ENCODE measurements around the gene LOXL4.
A peak's percentile ranks its signal among the peaks of the same experiment; 100 is the strongest.

LOXL4 gene

GRCh38 chr10:98270786-98271185 is 2.8 kb upstream of the LOXL4 start:
- no peak for TF ChIP-seq CTCF (IDR thresholded peaks at IDR 0.05; ENCODE audit: insufficient read depth, low read depth, low read length, missing control alignments)
- no peak overlapping the region for H3K4me3 ChIP-seq (ENCODE audit: low read length)
- no peak for DNase-seq (ENCODE audit: low read depth)

GRCh38 chr10:98270073-98270740 is 2.2 kb upstream of the LOXL4 start:
- TF ChIP-seq CTCF (IDR thresholded peaks at IDR 0.05; ENCODE audit: insufficient read depth, low read depth, low read length, missing control alignments): no peak
- DNase-seq (ENCODE audit: low read depth): no peak
- H3K4me3 ChIP-seq (ENCODE audit: low read length): no peak overlapping the region

GRCh38 chr10:98269435-98269912 is 1.5 kb upstream of the LOXL4 start:
- no peak overlapping the region for H3K4me3 ChIP-seq (ENCODE audit: low read length)
- DNase-seq (ENCODE audit: low read depth): peak; percentile 60

GRCh38 chr10:98268694-98269431 is 869 bp upstream of the LOXL4 start:
- no peak for DNase-seq (ENCODE audit: low read depth)
- no peak for TF ChIP-seq CTCF (IDR thresholded peaks at IDR 0.05; ENCODE audit: insufficient read depth, low read depth, low read length, missing control alignments)
- peak overlapping the region; percentile 21 for H3K4me3 ChIP-seq (ENCODE audit: low read length)

More at GRCh38 chr10:98269435-98269912, 1.5 kb upstream of the LOXL4 start:
- TF ChIP-seq CTCF (IDR thresholded peaks at IDR 0.05; ENCODE audit: insufficient read depth, low read depth, low read length, missing control alignments): no peak

- no peak for TF ChIP-seq CTCF (IDR thresholded peaks at IDR 0.05; ENCODE audit: insufficient read depth, low read depth, low read length, missing control alignments)
- no peak for DNase-seq (ENCODE audit: low read depth)
- H3K4me3 ChIP-seq (ENCODE audit: low read length): no peak overlapping the region
Observed at GRCh38 chr10:98267069-98267893, 713 bp downstream of the LOXL4 start.

- no peak for TF ChIP-seq CTCF (IDR thresholded peaks at IDR 0.05; ENCODE audit: insufficient read depth, low read depth, low read length, missing control alignments)
- DNase-seq (ENCODE audit: low read depth): no peak
- no peak overlapping the region for H3K4me3 ChIP-seq (ENCODE audit: low read length)
Observed at GRCh38 chr10:98266647-98267046, 1.3 kb downstream of the LOXL4 start.
